HG02981 (cell line): ENCODE measurements around the gene CFAP65.

Experiments used
- ATAC-seq: cut with Tn5 transposase; IDR thresholded peaks from one replicate; pipeline ENCODE4 v1.9.1; 2021; ENCODE audit warnings: mild to moderate bottlenecking, moderate library complexity; ENCODE audit not compliant: unreplicated experiment

Gene CFAP65

DNA sequence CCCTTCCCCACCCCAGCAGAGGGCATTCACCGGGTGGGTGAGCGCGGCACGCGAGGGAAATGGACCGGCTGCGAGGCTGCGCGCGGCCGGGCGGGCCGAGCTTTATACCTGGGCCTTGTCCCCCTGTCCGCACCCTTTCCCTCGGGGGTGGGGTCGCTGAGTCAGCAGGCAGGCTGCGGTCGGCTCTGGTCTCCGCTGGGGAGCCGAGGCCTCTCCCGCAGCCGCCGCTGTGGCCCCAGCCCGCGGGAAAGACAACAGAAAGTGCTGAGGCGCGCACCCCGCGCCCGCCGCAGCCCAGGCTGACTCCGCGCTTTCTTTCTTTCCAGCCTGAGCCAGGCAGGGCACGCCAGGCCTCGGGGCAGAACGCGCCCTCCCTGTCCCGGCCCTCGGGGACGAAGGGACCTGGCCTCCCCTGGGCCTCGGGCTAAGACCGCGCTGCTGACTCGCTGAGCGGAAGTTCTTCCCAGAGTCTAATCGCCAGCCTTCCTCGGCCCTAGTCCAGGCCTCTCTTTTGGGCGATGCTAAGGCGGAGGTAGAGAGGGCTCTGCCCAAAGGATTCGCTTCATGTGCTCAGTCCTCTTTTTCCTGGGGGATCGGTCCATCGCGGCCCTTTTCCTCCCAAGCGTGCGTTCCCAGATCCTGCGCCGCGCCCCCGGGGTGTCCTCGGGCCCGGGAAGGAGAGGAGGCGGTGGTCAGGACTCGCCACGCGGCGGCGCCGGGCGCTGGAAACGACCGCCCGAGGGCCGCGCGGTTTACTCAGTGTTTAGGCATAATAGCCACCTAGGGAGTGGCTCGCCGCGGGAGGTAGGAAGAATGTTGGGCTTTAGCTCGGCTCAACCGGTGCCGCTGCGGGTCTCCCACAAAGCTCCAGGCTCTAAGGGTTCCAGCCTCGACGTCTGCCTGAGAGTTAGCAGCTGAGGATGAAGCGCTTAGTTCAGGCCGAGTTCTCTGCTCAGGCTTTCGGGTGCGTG lies 47.7 kb downstream of the CFAP65 start, which contains the start of gene CRYBA2:
CRYBA2 (minus strand) TSS at position 78 of the 971 bp plus-strand sequence. CDS start 246 bp downstream, outside the sequence.
- ATAC-seq, result no peak

DNA sequence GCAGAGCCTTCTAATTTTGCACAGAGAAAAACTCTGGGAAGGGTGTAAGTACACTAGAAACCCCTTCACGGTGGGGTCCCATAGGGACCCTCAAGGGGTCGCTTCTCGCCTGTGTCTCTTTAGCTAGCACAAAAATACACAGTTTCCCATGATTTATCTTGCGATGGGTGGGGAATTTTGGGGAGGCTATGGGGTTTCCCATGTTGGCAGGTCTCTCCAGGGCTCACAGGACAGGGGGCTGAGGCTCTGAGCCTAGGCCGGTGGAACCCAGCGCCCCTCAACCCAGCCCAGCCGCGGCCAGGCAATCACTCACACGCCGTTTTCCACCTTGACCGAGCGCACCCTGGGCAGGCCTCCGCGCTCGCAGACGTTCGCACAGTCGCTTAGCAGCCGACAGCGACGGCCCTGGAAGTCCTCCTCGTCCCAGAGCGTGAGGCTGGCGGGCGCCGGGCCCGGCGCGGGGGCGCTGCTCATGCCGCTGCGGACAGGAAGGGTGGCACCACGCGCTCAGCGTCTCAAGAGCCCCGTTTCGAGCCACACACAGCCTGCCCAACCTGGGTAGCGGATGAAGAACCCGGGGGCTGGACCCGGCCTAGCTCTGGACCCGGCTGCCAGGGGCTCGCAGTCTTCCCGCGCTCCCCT lies 48.5 kb downstream of the CFAP65 start:
- ATAC-seq, result no peak

DNA sequence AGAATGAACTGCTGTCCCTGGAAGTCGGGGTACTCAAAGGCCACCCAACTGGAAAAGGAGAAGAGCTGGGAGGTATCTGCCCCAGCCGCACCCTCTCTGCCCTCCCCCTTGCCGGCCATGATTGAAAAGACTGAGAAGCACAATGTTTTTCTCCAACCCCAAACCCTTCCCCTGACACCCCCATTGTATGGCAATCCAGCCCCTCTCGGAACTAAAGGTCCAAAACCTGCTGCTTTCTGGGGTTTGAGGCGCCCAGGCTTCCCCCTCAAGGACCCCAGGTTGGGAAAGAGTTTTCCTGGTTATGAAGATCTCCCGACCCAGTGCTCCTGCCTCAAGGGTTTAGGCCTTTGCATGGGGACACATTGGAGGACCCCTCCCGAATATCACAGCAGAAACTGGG lies 49.1 kb downstream of the CFAP65 start:
- no peak for ATAC-seq

DNA sequence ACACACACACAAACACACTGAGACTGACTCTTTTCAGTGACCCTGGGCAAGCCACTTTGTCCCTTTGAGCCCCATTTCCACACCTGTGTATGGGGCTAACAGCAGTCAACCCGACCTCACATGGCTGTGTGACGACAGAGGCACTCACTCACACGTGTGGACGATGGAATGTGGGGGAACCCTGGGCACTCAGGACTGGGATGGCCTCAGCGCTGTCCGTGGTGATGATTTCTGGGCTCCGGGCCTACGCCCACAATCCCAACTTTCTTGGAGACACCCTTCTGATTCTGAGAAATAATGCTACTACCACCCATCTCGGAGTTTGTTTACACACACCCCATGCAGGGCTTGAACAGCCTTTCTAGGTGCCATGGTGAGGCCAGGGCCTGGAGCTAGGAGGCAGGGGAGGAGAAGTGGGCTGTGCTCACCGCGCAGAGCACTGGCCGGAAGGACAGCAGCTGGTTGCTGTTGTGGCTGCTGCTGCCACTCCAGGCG lies 49.6 kb downstream of the CFAP65 start:
- no peak for ATAC-seq

DNA sequence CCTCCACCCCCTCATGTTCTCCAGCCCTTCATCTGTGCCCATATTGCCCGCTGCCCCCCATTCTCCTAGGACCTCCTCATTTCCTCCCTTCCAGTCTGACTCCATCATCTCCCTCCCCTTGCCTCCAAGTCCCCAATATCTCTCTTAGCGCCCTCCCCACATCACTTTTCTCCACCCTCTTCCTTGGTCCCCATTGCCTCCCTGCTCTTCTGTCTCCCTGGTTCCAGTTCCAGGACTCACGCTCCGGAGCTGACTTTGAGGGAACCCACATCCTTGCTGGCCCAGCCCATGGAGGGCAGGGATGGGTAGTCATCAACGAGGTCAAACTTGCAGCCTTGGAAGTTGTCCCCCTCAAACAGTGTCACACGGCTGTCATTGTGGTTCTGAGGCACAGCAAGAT lies 50.7 kb downstream of the CFAP65 start:
- no peak for ATAC-seq

DNA sequence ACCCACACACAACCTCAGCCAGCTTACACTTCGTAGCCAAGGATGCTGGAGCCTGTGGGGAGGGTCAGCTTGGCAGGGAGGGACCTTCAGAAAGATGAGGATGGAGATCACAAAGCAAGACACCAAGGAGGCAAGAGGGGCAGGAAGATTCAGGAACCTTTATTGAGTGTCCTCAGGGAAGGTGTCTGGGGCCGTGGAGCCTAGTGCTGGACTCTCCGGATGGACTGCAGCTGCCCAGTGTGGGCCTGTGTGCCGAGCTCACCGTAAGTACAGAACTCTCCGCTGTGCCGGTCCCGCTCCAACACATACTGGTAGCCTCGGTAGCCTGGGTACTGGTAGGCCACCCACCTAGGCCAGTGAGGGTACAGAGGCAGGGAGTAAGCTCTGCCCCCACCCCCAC lies 51.3 kb downstream of the CFAP65 start:
- ATAC-seq, result no peak

DNA sequence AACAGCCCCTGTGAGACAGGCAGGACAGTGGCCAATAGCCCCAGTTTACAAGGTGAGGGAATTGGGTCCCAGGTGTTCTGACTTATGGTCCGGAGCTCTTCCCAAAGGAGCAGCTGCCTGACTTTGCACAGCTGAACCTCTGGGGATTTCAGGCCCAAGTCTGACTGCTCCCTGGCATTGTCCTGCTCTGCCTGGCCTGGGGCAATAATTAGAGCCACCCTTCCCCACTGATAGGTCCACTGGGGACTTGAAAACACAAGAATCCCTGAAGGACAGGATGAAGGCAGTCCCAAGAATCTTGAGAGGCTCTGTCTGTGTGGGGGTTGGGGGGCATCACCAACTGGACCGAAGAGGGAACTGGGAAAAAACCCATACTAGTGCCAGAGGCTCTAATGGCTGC lies 52.7 kb downstream of the CFAP65 start:
- no peak for ATAC-seq

DNA sequence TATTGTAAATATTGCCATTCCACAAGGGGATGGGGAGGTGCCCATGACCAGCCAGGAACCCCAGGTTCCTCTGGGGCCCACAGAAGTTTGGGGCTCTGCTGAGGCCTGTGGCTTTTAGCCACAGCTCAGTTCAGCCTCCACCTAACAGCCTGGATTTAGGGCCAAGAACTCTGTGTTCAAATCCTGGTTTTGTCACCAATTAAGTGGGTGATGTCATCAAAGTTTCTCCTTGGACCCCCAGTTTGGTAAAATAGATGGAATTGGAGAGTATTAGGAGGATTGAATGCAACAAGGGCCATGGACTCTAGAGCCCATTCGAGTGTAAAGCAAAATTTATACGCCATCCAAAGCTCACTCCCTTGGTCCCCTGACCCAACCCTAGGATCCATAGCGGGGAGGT lies 53.2 kb downstream of the CFAP65 start:
- no peak for ATAC-seq

DNA sequence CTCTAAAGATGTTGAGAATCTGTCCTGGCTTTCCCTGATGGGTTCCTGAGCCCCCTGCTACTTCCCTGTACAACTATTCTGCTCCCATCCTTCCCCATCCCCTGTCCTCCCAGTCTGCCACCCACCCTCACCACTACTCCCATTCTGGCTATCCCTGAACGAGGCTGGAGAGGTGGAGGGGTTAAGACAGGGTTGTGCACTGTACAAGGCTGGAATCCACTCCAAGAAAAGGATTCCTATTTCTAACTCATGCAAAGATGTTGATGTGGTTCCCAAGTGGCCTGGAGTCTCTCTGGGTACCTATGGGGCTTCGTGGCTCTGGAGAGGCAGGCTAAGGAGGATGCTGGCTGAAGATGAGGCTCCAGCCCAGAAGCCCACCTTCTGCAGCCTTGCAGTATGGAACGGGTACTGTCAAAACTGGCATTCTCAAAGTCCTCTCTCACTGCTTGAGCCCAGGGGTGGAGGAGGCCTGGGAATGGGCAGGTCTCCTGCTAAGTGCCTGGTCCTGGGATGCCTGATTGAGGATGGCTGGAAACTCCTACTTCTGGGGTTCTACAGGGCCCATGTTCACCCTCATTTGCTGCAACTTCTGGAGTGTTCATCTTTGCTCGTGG lies 55.1 kb downstream of the CFAP65 start:
- ATAC-seq, result no peak

DNA sequence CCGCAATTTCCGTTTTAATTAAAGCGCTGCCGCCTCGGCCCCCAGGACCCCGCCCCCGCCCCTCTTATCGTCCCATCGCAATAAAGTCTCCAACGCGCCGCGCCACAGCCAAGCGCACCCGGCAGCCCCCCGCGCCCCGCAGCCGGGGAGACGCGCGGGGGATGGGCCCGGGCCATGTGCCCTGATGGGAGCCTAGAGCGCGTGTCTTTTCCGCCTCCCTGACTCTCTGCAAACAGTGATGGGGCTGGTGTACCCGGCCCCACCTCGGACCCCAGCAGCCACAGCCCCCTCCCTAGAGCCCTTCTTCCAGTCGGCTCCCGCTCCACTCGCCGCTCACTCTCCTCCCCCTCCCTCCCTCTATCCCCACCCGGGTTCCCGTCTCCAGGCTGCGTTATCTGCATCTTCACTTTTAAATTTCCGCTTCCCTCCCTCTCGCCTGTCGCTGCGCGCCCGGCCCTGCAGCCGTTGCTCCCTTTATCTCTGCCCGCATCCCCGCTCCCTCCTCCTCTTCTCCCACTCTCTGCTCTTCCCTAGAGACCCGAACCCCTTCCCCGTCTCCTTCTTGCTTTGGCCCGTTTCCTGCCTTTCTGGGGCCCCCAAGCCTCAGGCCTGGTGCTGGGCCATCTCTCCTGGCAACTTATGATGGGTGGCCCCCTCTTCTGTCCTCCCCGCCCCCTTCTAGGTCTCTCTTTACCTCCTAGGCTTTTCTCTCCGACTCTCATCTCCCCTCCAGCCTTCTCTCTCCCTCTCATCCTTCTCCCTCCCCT lies 55.8 kb downstream of the CFAP65 start:
- no peak for ATAC-seq

DNA sequence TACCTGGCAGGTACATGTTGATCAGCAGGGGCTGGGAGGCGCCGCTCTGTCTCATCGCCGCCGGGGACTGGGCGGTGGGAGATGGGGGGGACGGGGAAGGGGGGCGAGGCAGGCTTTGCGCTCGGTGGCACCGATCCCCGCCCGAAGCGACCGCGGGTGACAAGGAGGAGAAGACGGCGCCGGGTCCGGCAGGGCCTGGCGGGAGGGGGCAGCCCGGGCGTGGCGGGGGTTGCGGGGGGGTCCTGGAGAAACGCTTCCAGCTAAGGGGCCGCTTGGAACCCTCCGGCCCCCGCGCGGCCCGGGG lies 56.3 kb downstream of the CFAP65 start, which contains the start of gene FEV:
FEV (minus strand) TSS at position 164 of the 304 bp plus-strand sequence; CDS start at position 55, 109 bp downstream.
- no peak for ATAC-seq

DNA sequence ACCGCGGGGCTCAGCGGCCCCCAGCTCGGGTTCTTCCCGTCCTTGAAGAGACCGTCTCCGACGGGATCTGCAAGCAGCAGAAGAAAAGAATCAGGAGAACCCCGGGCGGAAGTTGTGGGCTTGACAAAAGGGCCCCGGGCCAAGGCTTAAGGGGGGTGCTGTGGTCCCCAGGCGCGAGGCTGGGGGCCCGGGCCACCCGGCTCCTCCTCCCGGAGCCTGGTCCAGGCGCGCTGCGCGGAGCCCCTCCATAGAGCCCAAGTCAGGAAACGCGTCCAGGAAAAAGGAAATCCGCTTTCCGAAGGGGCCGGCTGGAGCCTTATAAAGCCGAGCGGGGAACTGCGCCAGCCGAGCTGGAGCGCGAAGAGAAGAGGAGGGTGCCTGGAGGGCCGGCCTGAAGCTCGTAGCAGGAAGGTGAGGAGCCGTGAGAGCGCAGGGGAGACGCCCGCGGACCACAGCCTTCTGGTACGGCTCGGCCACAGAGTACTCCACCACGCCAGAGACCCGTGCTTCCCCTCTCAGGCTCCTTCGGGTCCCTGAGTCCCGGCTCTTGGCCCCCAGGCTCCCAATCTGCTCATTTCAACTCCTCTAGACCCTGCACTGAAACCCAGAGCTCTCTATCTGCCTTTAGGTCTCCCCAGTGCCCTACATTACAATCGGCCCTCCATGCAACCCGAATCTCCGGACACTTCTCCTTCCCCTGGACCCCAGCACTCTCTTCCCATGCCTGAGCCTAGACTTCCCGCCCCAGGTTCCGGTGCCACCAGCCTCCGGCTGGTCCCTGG lies 56.9 kb downstream of the CFAP65 start:
- no peak for ATAC-seq

DNA sequence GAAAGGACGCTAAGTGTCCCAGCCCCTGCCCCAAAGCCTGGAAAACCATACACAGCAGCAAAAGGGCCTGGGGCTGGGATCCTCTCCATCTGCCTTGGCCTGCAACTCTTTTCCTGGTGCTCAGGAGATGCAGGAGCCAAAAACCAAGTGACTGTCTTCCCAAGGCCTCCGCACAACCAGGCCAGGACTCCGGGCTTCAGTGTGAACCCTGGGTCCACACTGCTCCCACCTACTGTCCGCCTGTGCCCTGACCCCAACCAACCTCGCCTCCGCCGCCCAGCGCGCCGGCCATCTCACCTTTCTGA lies 57.4 kb downstream of the CFAP65 start:
- no peak for ATAC-seq

DNA sequence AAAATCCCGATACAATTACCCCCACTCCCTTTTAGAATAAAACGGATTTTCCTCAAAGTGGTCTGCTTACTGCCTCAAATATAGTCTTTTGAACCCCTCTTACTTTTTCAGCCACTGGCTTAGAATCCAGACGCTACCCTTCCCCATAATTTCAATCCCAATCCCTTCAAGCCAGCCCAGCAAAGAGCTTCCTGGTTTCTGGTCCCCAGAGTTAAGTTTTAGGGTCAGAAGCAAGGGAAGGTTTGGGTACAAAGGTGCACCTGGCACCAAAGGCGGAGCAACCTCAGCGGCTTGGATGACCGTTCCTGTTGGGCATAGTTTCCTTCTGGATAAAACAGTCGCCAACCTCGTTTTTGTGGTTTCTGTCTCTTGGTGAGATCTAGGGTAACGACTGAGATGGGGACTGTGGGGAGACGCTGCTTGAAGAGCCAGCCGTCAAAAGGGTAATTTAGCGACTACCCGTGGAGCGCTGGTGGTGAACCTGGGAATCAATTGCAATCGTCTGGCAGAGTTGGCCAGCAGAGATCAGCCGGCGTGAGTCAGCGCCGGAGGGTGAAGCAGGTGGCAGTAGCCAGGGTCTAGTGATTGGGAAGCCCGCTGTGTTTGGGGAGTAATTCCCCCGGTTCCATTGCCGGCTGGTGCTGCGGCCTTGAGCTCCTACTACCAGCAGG lies 57.9 kb downstream of the CFAP65 start:
- no peak for ATAC-seq

DNA sequence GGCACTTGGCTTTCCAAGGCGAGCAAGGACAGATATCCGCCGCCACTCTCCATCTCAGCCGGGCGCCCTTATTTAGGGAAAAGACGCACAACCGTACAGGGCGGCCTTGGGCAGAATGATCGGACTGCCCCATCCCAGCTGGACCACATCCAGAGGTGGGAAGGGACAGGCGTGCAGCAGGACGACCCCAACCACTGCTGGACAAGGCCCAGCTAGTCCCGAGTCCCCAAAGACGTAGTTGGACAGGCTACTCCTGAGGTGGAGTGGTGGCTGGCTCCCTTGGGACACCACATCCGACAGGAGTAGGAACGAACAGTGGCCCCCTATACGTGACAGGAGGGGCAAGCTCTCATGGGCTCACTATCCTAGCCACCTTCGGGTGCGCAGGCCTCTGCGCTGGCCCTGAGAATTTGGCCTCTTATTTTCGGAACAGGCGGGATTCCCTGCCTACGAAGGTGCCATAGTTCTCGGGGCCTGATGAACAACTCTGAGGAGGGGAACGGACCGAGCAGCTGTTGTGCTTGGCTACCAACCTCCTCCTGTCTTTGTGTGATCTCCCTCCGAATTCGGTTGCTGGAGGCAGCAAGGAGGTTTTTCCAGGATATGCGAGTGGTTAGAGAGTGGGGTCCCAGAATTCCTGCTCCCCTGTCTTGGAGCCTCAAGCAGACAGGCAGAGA lies 58.6 kb downstream of the CFAP65 start:
- no peak for ATAC-seq

DNA sequence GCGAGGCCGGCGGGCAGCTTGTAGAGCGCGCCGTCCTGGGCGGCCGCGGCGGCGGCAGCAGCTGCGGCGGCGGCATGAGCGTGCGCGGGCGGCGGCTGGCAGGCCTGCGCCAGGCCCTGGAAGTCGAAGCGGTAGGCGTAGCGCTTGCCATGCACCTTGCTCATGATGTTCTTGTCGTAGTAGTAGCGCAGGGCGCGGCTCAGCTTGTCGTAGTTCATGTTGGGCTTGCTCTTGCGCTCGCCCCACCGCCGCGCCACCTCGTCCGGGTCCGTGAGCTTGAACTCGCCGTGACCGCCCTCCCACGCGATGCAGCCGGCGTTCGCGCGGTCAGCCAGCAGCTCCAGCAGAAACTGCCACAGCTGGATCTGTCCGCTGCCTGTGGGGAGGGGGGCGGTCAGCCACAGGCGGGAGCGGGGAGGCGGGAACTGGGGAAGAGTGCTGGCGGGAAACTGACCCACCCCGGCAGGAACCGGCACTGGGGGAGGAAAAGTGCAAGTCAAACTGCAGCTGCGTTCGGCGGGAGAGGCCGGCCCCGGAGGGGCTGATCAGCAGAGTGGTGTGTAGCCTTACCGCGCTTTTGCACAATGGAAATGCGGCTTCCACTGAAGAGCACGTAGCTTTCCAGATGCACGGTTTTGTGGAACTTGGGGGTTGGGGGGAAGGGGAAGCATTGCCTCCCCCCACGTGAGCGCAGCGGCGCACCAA lies 59.3 kb downstream of the CFAP65 start:
- no peak for ATAC-seq

DNA sequence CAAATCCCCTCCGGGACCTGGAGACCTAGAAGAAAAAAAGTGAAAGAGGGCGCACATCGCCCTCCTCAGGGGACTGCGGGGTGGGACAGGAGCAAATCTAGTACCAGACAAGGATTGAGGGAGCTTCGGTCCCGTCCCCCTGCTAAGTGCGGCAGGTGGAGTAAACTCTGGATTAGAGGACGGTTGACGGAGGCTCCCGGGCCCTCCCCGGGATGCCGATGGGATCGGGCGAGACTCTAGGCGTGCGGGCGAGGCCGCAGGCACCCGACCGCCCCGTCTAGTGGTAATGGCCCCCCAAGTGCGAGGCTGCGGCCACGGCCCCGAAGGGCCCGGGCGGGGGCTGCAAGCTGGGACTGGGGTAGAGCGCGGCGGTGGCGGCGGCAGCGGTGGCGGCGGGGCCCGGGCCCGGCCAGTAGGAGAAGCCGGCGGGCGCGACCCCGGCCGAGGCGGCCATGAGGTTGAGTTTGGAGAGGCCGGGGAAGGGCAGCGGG lies 59.9 kb downstream of the CFAP65 start:
- ATAC-seq, result no peak

DNA sequence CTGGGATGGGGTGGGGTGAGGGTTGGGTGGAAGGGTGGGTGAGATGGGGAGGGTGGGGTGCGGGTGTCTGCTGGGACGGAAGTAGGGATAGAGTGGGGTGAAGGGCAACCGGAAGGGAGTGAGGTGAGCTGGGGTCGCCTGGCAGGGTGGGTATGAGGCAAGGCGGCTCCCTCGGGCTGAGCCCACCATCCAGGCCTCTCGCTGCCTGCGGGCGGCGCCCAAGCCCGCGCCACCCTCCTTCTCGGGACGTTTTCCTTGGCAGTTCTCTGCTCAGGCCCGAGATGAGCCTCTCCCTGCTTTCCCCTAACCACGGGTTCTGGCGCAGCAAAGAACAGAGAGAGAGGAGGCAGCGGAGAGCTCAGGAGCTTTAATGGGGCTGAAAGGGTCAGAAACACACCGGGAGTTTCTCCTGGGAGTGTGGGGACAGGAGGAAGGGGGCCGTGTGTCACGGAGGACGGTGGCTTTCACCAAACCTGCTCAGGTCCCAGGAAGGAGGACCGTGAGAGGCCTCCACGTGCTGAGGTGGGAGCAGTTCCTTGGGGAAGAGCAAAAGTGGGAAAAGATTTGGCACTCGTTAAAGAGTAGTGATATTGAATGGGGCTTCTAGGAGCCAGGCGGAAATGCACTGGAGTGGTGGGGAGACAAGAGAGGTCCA lies 60.5 kb downstream of the CFAP65 start:
- ATAC-seq, result no peak
